K562 (cell line): ENCODE measurements around the gene CMIP. TPM values are rescaled to one million over a fixed set of nuclear protein-coding genes. Genes with fewer than 3 reads are reported as not detected.

ENCODE experiments used
- CHCHD3 ChIP-seq: fragments of 250-450 bp; sonication (Bioruptor Pico); IDR thresholded peaks from 2 replicates; pipeline ENCODE4 v2.1.2; 2022; ENCODE audit warnings: mild to moderate bottlenecking
- CREB3 ChIP-seq: fragments of 450-650 bp; conservative IDR thresholded peaks from 2 replicates; pipeline ENCODE4 v1.6.1; 2016; ENCODE audit warnings: missing genetic modification characterization, low read depth, mild to moderate bottlenecking, missing compliant biosample characterization, moderate library complexity
- DDX20 ChIP-seq: fragments of 450-650 bp; IDR thresholded peaks from 2 replicates; pipeline ENCODE4 v1.6.1; 2016; ENCODE audit warnings: missing genetic modification characterization, low read depth, mild to moderate bottlenecking, missing compliant biosample characterization, moderate library complexity
- ELK3 ChIP-seq: fragments of 450-650 bp; formaldehyde crosslinking; IDR thresholded peaks from 2 replicates; pipeline ENCODE4 v1.4.0; 2020; ENCODE audit warnings: mild to moderate bottlenecking
- FOXK2 ChIP-seq, 2 experiments: fragments of 450-650 bp; IDR thresholded peaks in 1 of 2; conservative IDR thresholded peaks in 1 of 2; 2 replicates each; pipeline ENCODE4 v1.6.1; 2016; ENCODE audit warnings: low read depth in 2 of 2, mild to moderate bottlenecking in 1 of 2
- HDAC1 ChIP-seq, 2 experiments: fragments of 450-650 bp; IDR thresholded peaks; 2 replicates each; pipeline ENCODE4 v1.6.1; 2016 to 2017; ENCODE audit warnings: inconsistent platforms in 1 of 2, mild to moderate bottlenecking in 1 of 2, moderate library complexity in 1 of 2
- HNRNPUL1 ChIP-seq: fragments of 200-400 bp; formaldehyde crosslinking; IDR thresholded peaks from 2 replicates; pipeline ENCODE4 v1.6.1; 2017; ENCODE audit warnings: low read length
- HSF4 ChIP-seq: fragments of 250-450 bp; sonication (Bioruptor Pico); IDR thresholded peaks from 2 replicates; pipeline ENCODE4 v2.1.2; 2022; ENCODE audit warnings: mild to moderate bottlenecking, moderate library complexity, borderline replicate concordance
- IFI16 ChIP-seq: fragments of 250-450 bp; sonication (Bioruptor Pico); IDR thresholded peaks from 2 replicates; pipeline ENCODE4 v2.1.2; 2022; ENCODE audit warnings: mild to moderate bottlenecking, inconsistent platforms
- MEIS2 ChIP-seq: fragments of 450-650 bp; IDR thresholded peaks from 2 replicates; pipeline ENCODE4 v1.6.1; 2014; ENCODE audit warnings: mild to moderate bottlenecking; ENCODE audit not compliant: partially characterized antibody
- NCOA4 ChIP-seq: fragments of 450-650 bp; IDR thresholded peaks from 2 replicates; pipeline ENCODE4 v1.6.1; 2018; ENCODE audit warnings: mild to moderate bottlenecking; ENCODE audit not compliant: partially characterized antibody
- PHB ChIP-seq: fragments of 250-450 bp; sonication (Bioruptor Pico); IDR thresholded peaks from 2 replicates; pipeline ENCODE4 v1.5.0; 2021
- PHF8 ChIP-seq: fragments of 200-600 bp; sonication (generic); IDR thresholded peaks from 2 replicates; pipeline ENCODE4 v1.6.1; 2012; ENCODE audit warnings: mixed run types, mild to moderate bottlenecking, inconsistent platforms, low read length, moderate library complexity, borderline replicate concordance
- POLR2A ChIP-seq: fragments of 450-650 bp; conservative IDR thresholded peaks from 2 replicates; pipeline ENCODE4 v1.6.1; 2016
- PTBP1 ChIP-seq: fragments of 200-400 bp; formaldehyde crosslinking; IDR thresholded peaks from 2 replicates; pipeline ENCODE4 v1.6.1; 2017; ENCODE audit warnings: low read depth, low read length
- RAD21 ChIP-seq, 2 experiments: fragments of 250-450 bp in 1 of 2; fragments of 450-650 bp in 1 of 2; sonication (Bioruptor Pico) in 1 of 2; formaldehyde crosslinking in 1 of 2; IDR thresholded peaks in 1 of 2; conservative IDR thresholded peaks in 1 of 2; 2 replicates each; pipeline versions ENCODE4 v1.4.0 to v1.8.0; 2020 to 2022; ENCODE audit warnings: mild to moderate bottlenecking in 2 of 2, moderate library complexity in 1 of 2
- SRSF7 ChIP-seq: fragments of 200-400 bp; formaldehyde crosslinking; optimal IDR thresholded peaks from 2 replicates; pipeline ENCODE3; 2017; ENCODE audit warnings: mild to moderate bottlenecking, low read depth, low read length
- TAF1 ChIP-seq: IDR thresholded peaks from 2 replicates; pipeline ENCODE4 v1.6.1; 2011; ENCODE audit warnings: mild to moderate bottlenecking, low read length, moderate library complexity; ENCODE audit not compliant: insufficient read depth, control insufficient read depth, severe bottlenecking; ENCODE audit errors: extremely low read depth
- TCF7 ChIP-seq: sonication (generic); IDR thresholded peaks from 2 replicates; pipeline ENCODE4 v1.6.1; 2016; ENCODE audit warnings: antibody characterized with exemption, borderline replicate concordance
- USF1 ChIP-seq: sonication (generic); formaldehyde crosslinking; IDR thresholded peaks from 2 replicates; pipeline ENCODE4 v1.9.0; 2022; ENCODE audit warnings: mild to moderate bottlenecking, missing genetic modification reagents
- USF2 ChIP-seq: sonication (generic); formaldehyde crosslinking; IDR thresholded peaks from 2 replicates; pipeline ENCODE4 v1.5.0; 2020; ENCODE audit warnings: missing genetic modification reagents
- ZBTB17 ChIP-seq: fragments of 450-650 bp; formaldehyde crosslinking; IDR thresholded peaks from 2 replicates; pipeline ENCODE4 v1.4.0; 2020; ENCODE audit warnings: mild to moderate bottlenecking
- ZNF384 ChIP-seq: IDR thresholded peaks from 2 replicates; pipeline ENCODE4 v1.6.1; 2012; ENCODE audit warnings: low read depth, low read length, improper control_type of control experiment
- ZNF41 ChIP-seq: fragments of 250-450 bp; sonication (Bioruptor Pico); conservative IDR thresholded peaks from 2 replicates; pipeline ENCODE4 v1.4.0; 2020; ENCODE audit warnings: mild to moderate bottlenecking
- ZNF764 ChIP-seq: fragments of 250-450 bp; sonication (Bioruptor Pico); IDR thresholded peaks from 2 replicates; pipeline ENCODE4 v1.4.0; 2020; ENCODE audit warnings: low read depth, mild to moderate bottlenecking, moderate library complexity
- ZNF766 ChIP-seq: fragments of 200-800 bp; sonication (Bioruptor generic); conservative IDR thresholded peaks from 2 replicates; pipeline ENCODE4 v1.6.1; 2016; ENCODE audit warnings: missing genetic modification characterization, missing compliant biosample characterization
- ZNF79 ChIP-seq: fragments of 250-450 bp; sonication (Bioruptor Pico); IDR thresholded peaks from 2 replicates; pipeline ENCODE4 v1.4.0; 2020; ENCODE audit warnings: low read depth, mild to moderate bottlenecking, moderate library complexity
- polyA plus RNA-seq, 8 experiments: library from polyadenylated mRNA; depleted of rRNA in 4 of 8; stranded (reverse) in 5 of 8; unstranded in 3 of 8; fragments of >200 nt; fragmentation: Nextera tagmentation in 2 of 8; fragmentation: Illumina TruSeq in 1 of 8; extraction: Ambion mirVana in 2 of 8; extraction: Trizol in 1 of 8; gene quantifications; 2 replicates each; pipeline versions ENCODE4 v1.2.1 to v1.2.3, GENCODE V29; 2011 to 2014; ENCODE audit warnings: inconsistent platforms in 1 of 8, missing spikeins in 1 of 8
- total RNA-seq, 7 experiments: library from RNA; depleted of rRNA in 6 of 7; stranded (reverse); fragments of >200 nt in 6 of 7; fragmentation: Illumina TruSeq in 2 of 7; extraction: Trizol in 2 of 7; gene quantifications; 2 replicates each; pipeline versions ENCODE4 v1.2.1 to v1.2.3, GENCODE V29; 2011 to 2021; ENCODE audit warnings: low replicate concordance in 1 of 7

The CMIP gene
- total and polyA plus RNA-seq, 9 of the 15 experiments (the other 6 are each of a cell fraction or from before 2014, with no cell fraction given) = 0.94 to 82.5 (median 10.3) TPM

- TF ChIP-seq ZBTB17 (CRISPR knock-in tag) = 0 out of 2 replicates have a peak, but pooled peaks have one; percentile 32
- TF ChIP-seq IFI16 (CRISPR knock-in tag) = no peak
- no peak for TF ChIP-seq NCOA4
- TF ChIP-seq HDAC1 (IDR thresholded peaks at IDR 0.05) = peak in 1 of 2 experiments; percentile 93; a peak in 2 of 4 replicates
- TF ChIP-seq USF1 (CRISPR knock-in tag) = peak; percentile 87
- no peak for TF ChIP-seq ELK3 (CRISPR knock-in tag)
- no peak for TF ChIP-seq HNRNPUL1
- no peak for TF ChIP-seq ZNF384
- TF ChIP-seq POLR2A = peak; percentile 74
- TF ChIP-seq USF2 (CRISPR knock-in tag) = peak; percentile 66
- no peak for TF ChIP-seq PTBP1
- 0 out of 4 replicates have a peak, but pooled peaks of 1 of the 2 experiments have one; percentile 9 for TF ChIP-seq RAD21 (CRISPR knock-in tag; conservative IDR thresholded peaks at IDR 0.05 in 1 of 2, IDR thresholded peaks at IDR 0.05 in 1 of 2)
- no peak for TF ChIP-seq ZNF764 (CRISPR knock-in tag)
- TF ChIP-seq ZNF79 = no peak
- no peak for TF ChIP-seq ZNF41 (CRISPR knock-in tag)
- TF ChIP-seq TAF1 = no peak
- 0 out of 2 replicates have a peak, but pooled peaks have one; percentile 48 for TF ChIP-seq ZNF766
- TF ChIP-seq HSF4 = no peak
- TF ChIP-seq SRSF7 = no peak
- TF ChIP-seq CHCHD3 (CRISPR knock-in tag) = no peak
- TF ChIP-seq TCF7 = no peak
- no peak for TF ChIP-seq DDX20
- TF ChIP-seq PHB = no peak
- TF ChIP-seq FOXK2 (conservative IDR thresholded peaks at IDR 0.05 in 1 of 2, IDR thresholded peaks at IDR 0.05 in 1 of 2; ENCODE audit: low read depth in 2 of 2) = peak; percentile 87
- TF ChIP-seq PHF8 = peak; percentile 42; the same call in 1 of the 2 replicates
- TF ChIP-seq MEIS2 = peak; percentile 79
- TF ChIP-seq CREB3 (tag) = peak; percentile 77
These were observed 60.5 kb downstream of the CMIP start (continued) for GRCh38 chr16:81505011-81505661.
